Measurements from ENCODE around the gene ACAP2.

GRCh38 chr3:195441051-195441450 lies 1.8 kb downstream of the ACAP2 start:
- TF ChIP-seq CTCF (IDR thresholded peaks at IDR 0.05 in 4 of 5, conservative IDR thresholded peaks at IDR 0.05 in 1 of 5) (no peak), POLR2A (IDR thresholded peaks at IDR 0.05) (no peak)
